PFSK-1 (cell line): ENCODE results near the gene RASA3.

Experiments
- POLR2AphosphoS5 ChIP-seq: IDR thresholded peaks from 2 replicates; pipeline ENCODE4 v1.6.1; 2012; ENCODE audit warnings: low read depth, mild to moderate bottlenecking, control low read depth, low read length, moderate library complexity
- SIN3A ChIP-seq: IDR thresholded peaks from 2 replicates; pipeline ENCODE4 v1.6.1; 2012; ENCODE audit warnings: mild to moderate bottlenecking, low read length, moderate library complexity, borderline replicate concordance; ENCODE audit not compliant: insufficient read depth
- TAF1 ChIP-seq: IDR thresholded peaks from 2 replicates; pipeline ENCODE4 v1.6.1; 2012; ENCODE audit warnings: low read length, control low read depth, borderline replicate concordance; ENCODE audit not compliant: insufficient read depth
- TF ChIP-seq, protein P1 (sequence below), 2 experiments: IDR thresholded peaks; 2 replicates each; pipeline versions ENCODE4 v1.6.1 to v1.8.0; 2011 to 2012; ENCODE audit warnings: low read depth in 2 of 2, low read length in 2 of 2, control low read depth in 1 of 2, inconsistent platforms in 1 of 2, mild to moderate bottlenecking in 1 of 2, moderate library complexity in 1 of 2; ENCODE audit not compliant: insufficient read depth in 1 of 2

DNA sequence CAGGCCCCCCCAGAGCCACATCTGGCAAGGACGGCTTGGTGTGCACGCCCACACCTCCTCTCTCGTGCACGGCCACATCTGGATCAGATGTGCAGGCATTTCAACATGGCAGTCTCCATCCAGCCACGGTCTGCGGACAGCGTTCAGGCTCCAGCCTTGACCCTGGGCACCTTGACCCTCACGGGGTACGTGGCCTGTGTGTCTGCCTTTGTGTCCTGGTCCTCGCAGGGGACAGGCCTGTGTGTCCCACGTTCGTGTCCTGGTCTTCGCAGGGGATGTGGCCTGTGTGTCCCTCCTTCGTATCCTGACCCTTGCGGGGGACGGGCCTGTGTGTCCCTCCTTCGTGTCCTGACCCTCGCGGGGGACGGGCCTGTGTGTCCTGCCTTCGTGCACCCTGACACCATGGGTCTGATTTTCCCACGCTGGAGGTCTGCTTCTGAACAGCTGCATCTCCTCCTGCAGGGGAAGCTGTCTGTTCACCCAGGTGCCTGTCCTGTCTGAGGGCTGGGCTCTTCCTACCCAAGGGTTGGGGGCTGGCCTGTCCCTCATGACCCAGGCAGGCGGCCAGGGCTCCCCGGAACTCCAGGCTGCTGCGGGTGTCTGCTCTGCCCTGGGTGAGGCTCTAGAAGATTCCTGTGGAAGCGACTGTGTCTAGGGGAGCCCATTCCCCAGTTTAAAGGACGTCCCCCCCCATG is 25.3 kb downstream of the RASA3 start:
- no peak for TF ChIP-seq TAF1
- TF ChIP-seq POLR2AphosphoS5, result no peak
- TF ChIP-seq SIN3A, result no peak
- TF ChIP-seq, protein P1, sequence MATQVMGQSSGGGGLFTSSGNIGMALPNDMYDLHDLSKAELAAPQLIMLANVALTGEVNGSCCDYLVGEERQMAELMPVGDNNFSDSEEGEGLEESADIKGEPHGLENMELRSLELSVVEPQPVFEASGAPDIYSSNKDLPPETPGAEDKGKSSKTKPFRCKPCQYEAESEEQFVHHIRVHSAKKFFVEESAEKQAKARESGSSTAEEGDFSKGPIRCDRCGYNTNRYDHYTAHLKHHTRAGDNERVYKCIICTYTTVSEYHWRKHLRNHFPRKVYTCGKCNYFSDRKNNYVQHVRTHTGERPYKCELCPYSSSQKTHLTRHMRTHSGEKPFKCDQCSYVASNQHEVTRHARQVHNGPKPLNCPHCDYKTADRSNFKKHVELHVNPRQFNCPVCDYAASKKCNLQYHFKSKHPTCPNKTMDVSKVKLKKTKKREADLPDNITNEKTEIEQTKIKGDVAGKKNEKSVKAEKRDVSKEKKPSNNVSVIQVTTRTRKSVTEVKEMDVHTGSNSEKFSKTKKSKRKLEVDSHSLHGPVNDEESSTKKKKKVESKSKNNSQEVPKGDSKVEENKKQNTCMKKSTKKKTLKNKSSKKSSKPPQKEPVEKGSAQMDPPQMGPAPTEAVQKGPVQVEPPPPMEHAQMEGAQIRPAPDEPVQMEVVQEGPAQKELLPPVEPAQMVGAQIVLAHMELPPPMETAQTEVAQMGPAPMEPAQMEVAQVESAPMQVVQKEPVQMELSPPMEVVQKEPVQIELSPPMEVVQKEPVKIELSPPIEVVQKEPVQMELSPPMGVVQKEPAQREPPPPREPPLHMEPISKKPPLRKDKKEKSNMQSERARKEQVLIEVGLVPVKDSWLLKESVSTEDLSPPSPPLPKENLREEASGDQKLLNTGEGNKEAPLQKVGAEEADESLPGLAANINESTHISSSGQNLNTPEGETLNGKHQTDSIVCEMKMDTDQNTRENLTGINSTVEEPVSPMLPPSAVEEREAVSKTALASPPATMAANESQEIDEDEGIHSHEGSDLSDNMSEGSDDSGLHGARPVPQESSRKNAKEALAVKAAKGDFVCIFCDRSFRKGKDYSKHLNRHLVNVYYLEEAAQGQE (IDR thresholded peaks at IDR 0.05; ENCODE audit: insufficient read depth in 1 of 2, low read depth in 2 of 2, low read length in 2 of 2), result no peak
